HG02642 (cell line): Measurements from ENCODE around the gene SLCO3A1.

Experiments used
- ATAC-seq: cut with Tn5 transposase; IDR thresholded peaks from one replicate; pipeline ENCODE4 v1.9.1; 2021; ENCODE audit warnings: mild to moderate bottlenecking; ENCODE audit not compliant: unreplicated experiment, poor library complexity

Gene SLCO3A1

DNA sequence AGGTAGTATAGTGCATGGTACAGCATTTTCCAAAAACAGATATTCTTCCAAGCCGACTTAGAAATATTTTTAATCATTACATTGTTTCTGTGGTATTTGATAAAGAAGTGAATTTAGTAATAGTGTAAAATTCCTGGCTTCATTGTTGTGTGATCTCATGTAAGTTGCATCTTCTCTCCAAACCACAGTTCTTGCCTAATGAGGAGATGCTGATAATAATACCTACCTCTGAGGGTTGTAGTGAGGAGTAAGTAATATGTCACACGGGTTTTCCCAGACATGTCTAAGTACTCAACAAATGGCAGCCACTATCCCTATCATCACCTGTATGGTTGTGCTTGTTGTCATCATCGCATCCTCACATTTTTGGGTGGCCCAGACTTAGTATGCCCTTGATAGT lies 167.3 kb downstream of the SLCO3A1 start:
- no peak for ATAC-seq

DNA sequence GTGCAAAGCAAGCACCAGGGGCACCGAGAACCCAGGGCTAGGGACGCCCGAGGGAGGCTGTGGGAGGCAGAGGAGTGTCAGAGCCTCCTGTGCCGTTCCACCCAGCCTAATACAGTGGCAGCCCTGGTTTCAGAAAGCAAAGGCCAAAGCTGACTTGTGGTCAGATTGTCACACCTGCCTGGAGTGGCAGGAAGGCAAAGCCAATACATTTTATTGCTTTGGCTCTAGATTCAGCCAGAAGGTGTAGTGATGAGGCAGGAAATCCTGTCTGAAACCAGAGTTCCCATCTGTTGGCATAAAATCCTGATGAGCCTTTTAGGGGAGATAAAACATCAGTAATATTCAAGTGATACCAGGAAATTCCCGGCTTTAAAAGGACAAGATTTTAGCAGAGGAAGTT lies 168.3 kb downstream of the SLCO3A1 start:
- ATAC-seq = no peak

DNA sequence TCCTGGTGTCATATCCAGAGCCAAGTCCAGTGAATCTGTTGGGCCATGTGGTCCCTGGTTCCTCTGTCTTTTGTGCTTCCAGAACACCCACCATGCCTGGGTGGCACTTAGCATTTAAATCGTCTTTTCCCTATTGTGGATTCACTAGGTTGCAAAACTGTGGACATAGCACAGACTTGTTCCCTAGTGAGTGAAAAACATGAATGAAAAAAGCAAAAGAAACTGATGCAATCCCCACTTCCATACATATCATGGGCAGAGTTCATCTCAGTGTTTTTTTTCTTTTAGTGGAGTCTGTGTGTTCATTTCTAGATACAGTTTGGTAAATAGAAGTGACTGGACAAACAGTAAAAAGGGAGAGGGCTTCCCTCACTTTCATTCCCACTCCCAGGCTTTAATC lies 170.5 kb downstream of the SLCO3A1 start:
- ATAC-seq = no peak

GRCh38 chr15:92025706-92026270 lies 172.3 kb downstream of the SLCO3A1 start:
- no peak for ATAC-seq

DNA sequence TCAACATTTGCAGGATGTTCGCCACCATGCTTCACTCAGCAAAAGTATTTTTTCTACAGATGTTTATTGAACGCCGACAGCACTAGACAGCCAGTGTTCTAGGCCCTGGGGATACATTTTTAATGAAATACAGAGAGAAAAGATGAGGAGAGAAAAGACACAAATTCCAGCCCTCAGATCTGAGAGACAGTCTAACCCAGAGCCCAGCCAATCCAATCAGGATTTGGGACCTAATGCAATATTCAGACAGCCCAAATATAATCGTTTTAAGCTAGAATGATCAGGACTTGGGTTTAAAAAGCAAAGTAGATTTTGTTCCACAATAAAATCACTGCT lies 174.8 kb downstream of the SLCO3A1 start:
- no peak for ATAC-seq

- no peak for ATAC-seq
Observed at GRCh38 chr15:92029767-92030166, 176.3 kb downstream of the SLCO3A1 start.

- ATAC-seq = no peak
Observed at GRCh38 chr15:92033314-92033713, 179.8 kb downstream of the SLCO3A1 start.

- ATAC-seq = no peak
Observed at GRCh38 chr15:92033723-92034122, 180.2 kb downstream of the SLCO3A1 start.

- no peak for ATAC-seq
Observed at GRCh38 chr15:92034227-92034626, 180.7 kb downstream of the SLCO3A1 start.

DNA sequence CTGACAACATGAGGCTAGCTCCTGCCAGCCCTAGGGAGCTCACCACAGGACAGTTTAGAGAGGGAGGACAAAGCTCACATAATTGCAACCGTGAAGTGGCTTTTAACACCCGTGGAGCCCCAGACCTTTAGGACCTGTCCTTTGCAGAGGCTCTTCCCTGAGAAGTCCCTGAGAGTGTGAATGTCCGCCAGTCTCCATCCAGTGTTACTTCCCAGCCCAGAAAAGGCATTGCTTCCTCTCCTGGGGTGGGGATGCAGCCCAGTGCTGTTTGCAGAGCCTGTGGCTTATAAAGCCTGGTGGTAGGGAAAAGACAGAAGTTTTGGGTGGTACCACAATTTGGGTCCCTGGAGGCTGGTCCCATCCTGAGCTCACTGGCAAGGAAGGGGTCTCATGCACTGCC lies 182.0 kb downstream of the SLCO3A1 start:
- no peak for ATAC-seq

DNA sequence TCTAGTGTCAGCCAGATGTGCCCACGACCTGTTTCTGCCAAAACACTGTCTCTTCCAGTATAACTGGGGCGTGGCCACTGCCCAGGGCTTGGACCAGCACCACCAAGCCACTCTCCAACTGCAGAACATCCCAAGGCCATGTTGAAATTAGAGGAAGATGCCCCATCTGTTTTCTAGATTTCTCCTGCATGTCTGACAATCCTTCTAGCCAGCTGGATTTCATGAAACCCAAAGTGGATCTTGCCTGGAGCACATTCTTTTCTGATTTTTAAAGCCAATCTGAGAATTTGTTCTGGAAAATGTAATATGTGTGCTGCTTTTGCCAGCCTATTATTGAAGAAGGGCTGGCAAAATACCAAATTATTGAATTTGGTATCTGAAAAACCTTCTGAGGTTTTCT lies 182.5 kb downstream of the SLCO3A1 start:
- ATAC-seq = no peak

DNA sequence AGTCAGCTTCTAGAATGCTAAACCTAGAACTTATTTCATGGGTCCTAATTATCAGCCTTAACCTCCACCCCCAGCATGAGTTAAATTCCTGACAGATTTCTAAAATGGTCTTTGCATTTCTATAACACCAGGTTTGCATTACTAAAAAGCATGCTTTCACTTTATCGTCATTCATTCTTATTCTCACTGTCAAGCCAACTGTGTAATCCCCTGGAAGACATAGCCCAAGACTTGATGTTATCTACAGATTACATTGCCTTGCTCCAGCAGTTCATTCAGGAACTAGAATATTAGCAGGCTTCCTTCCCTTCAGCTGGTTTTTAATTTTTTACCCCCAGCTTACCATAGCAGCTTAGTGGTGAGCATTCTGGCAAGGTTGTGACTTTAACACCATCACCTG lies 184.0 kb downstream of the SLCO3A1 start:
- ATAC-seq = no peak

- ATAC-seq = no peak
Observed at GRCh38 chr15:92040350-92040749, 186.8 kb downstream of the SLCO3A1 start.

DNA sequence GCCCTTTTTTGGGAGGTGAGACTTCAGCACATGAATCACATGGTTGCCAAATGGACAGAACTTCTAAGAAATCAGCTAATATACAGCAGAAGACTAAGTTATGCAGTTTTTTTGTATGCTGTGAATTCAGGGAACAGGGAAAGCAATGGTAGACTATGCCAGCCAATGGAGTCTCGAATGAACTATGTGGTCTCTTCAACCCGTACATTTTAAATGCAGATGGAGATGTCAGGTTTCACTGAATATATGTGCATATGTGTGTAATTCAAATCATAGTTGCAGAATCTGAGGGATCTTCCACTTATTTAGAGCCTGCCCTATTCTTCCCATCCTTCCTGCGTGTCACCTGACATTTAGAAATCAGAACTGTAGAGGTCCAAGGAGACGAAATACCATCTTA lies 187.9 kb downstream of the SLCO3A1 start:
- no peak for ATAC-seq

DNA sequence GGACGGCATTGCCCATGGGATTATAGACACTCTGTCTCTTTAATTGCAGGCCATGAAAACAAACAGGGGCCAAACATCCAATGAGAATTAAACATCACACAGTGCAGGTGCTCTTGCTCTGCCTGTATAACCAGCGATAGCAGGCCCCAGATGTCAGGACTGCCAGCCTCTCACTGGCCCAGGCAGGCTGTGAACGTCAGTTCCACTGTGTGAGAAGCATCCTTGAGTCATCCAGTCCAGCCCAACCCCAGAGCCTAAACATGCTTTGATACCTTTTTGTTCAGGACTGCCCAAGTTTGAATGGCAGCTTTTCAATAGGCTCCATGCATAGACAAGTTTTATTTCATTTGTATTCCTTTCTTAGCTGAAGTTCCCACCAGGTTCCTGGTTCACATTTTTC lies 189.8 kb downstream of the SLCO3A1 start:
- ATAC-seq = no peak

DNA sequence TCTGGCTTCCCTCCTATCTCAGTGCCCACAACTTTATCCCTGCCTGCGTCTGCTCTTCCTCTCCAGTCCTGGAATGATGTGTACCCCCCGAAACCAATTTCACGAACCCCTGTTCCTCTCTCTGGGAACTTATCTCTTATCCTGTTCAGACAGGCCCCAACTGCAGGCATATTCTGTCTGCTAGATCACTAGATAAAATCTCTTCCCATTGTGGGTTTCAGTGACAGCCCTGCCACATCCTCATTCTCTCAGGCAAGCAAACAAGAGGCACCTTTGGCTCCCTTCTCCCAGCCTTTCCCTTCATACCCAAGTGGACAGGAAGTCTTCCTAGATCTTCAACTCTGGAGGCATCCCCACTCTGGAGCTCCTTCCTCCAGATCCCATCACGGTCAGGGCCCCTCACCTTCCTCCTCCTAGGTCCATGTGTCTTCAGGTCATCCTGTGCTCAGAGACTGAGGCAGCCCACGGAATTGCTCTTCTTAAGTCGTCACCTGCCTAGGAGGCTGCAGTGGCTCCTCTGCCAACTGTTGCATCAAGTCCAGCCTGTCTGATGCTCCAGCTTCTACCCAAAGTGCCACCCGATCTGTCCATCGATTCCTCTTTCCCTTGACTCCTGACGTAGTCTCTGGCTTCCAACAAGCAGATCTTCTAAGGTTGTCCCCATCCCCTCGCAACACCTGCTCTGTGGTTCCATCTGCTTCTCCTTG lies 190.8 kb downstream of the SLCO3A1 start:
- ATAC-seq = no peak

DNA sequence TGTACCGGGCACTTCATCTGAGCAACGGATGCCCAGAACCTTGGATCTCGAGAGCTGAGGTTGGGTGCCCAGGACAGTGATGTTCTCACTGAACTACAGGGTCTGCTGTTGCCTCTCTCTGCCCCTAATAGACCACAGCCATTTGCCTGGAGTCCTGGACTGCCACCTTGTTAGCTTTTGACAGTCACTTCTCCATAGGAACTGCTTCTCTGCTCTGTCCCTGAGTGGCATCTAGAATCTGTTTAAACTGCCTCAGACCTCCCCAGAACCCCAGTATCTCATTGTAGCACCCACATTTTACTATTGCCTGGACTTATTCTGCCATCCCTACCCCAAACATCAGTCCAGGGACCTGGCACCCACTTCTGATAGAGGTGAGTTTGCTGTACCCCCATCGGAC lies 194.4 kb downstream of the SLCO3A1 start:
- ATAC-seq = no peak

DNA sequence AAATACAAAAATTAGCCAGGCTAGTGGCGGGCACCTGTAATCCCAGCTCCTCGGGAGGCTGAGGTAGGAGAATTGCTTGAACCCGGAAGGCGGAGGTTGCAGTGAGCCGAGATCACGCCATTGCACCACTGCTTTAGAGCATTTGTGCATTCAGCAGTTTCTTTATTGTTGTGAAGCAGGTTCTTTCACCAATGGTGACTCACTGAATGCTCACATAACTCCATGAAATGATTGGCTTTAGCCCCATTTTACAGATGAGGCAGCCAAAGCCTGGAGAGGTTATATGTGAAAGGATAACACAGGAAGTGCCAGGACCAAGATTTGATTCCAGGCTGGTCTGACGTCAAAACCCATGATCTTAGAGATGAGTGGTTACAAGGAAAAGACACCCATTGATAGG lies 195.2 kb downstream of the SLCO3A1 start:
- no peak for ATAC-seq

DNA sequence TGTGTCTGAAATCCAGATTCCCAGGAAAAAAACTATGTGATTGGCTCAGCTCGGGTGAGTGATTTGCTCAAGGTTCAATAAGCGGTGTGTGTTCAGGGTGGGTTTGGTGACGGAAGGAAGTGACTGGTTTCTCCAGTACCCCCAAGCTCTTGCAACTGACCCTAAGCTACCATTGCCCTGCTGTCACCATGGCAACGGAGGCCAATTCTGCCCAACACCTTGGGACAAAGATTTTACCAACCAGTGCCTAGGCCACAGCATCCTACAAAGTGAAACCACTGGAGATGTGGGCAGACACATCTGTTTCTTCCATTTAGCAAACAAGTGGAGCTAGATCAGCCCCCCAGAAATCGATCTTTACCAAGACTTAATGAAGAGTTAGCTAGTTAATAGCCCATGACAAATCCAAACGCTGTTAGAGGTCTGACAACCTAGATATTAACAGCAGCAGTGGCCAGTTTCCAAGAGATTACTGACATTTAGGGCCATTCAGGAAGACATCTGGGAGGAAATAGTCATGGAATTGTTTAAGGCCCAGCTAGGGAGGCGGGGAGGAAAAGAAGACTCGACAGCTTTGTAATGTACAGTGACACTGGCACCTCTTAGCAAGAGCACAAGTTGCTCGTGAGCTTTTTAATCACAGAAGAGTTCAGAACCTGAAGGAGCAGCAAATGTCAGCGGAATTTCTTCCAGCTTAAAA lies 195.9 kb downstream of the SLCO3A1 start:
- no peak for ATAC-seq

- ATAC-seq = no peak
Observed at GRCh38 chr15:92050220-92050898, 196.9 kb downstream of the SLCO3A1 start.

- ATAC-seq = no peak
Observed at GRCh38 chr15:92051716-92052115, 198.2 kb downstream of the SLCO3A1 start.
